Ovary (tissue), 9 donors: ENCODE results near the gene TMEM222. TPM values are rescaled to one million over a fixed set of nuclear protein-coding genes. Genes with fewer than 3 reads are reported as not detected.
"Not testable (repeated sequence)": the region's sequence is repeated elsewhere in the genome, so short reads cannot be mapped to it uniquely, and the experiment has no call there.

Experiments used
- DNase-seq, 5 donors: peaks; one replicate each; pipeline ENCODE4 v3.0.0-alpha.2; 2019 to 2020
- H3K27ac ChIP-seq, 2 donors: fragments of 200-600 bp; one replicate each; pipeline versions ENCODE4 v1.5.1 to v1.8.0; 2019 to 2022
- H3K27me3 ChIP-seq: fragments of 200-600 bp; one replicate; pipeline ENCODE4 v1.8.0; 2022
- H3K36me3 ChIP-seq: fragments of 200-600 bp; sonication (generic); one replicate; pipeline ENCODE4 v1.5.1; 2019
- H3K4me1 ChIP-seq: one replicate; pipeline ENCODE4 v1.8.1; 2013; ENCODE audit warnings: mild to moderate bottlenecking, moderate library complexity; ENCODE audit not compliant: insufficient read depth
- H3K4me3 ChIP-seq: fragments of 200-600 bp; sonication (generic); one replicate; pipeline ENCODE4 v1.5.1; 2017
- H3K9me3 ChIP-seq, 2 donors: fragments of 200-600 bp in 1 of 2; sonication (generic) in 1 of 2; one replicate each; pipeline versions ENCODE4 v1.5.1 to v1.8.1; 2013 to 2019; ENCODE audit warnings: mild to moderate bottlenecking in 1 of 2, moderate library complexity in 1 of 2
- CTCF ChIP-seq, 3 donors: fragments of 450-650 bp in 2 of 3; fragments of 200-600 bp in 1 of 3; IDR thresholded peaks; one replicate each; pipeline versions ENCODE4 v1.5.1 to v1.8.0; 2016 to 2022; ENCODE audit warnings: antibody characterized with exemption in 3 of 3, mild to moderate bottlenecking in 1 of 3
- EP300 ChIP-seq: sonication (generic); formaldehyde crosslinking; IDR thresholded peaks from one replicate; pipeline ENCODE4 v1.6.1; 2017; ENCODE audit warnings: antibody characterized with exemption
- POLR2A ChIP-seq: fragments of 450-650 bp; IDR thresholded peaks from one replicate; pipeline ENCODE4 v1.6.1; 2017; ENCODE audit warnings: antibody characterized with exemption, mild to moderate bottlenecking, moderate library complexity
- WGBS, 3 donors: extraction: QIAGEN DNeasy Blood & Tissue Kit in 1 of 3; methylation state at CpG; one replicate each; pipeline versions ENCODE4 v1.1.5 to v1.1.7; 2013 to 2017; 5-methylcytosine and 5-hydroxymethylcytosine counted together
- intact Hi-C, 4 donors: fragments of 100-400 bp; cut with DNase I; formaldehyde crosslinking; loops; one replicate each; pipeline versions ENCODE4 v1.11.0 to v1.15.1; 2022 to 2023
- polyA plus RNA-seq, 2 donors: library from polyadenylated mRNA; stranded (reverse); fragments of 200-250 nt in 1 of 2; fragments of 350-450 nt in 1 of 2; fragmentation: Illumina TruSeq in 1 of 2; extraction: RNeasy Lipid Tissue Mini Kit (QIAGEN cat#74804) in 1 of 2; gene quantifications; one replicate each; pipeline ENCODE4 v1.2.3, GENCODE V29; 2013 to 2014
- total RNA-seq, 7 donors: library from RNA; depleted of rRNA in 2 of 7; stranded (reverse); fragments of >200 nt in 2 of 7; fragmentation: NEBNext Ultra II Directional in 3 of 7; extraction: Animal tissue kit (Norgen Biotek cat#: 25700) in 3 of 7; gene quantifications; one replicate each; pipeline versions ENCODE4 v1.1.0 to v1.2.4, GENCODE V29; 2016 to 2023
- donor health status: DM: no; HTN: no; CAD: no; lungs with moderate emphysema.
- donor health status: DM: no; HTN: no; CAD: no.
- donor health status: Bipolar disorder and iron deficiency.
- donor health status: DM: yes; HTN: yes; CAD: no.
- donor health status: DM: no; HTN: no; CAD: no.
- donor health status: DM: yes; HTN: yes; CAD: no.

The TMEM222 gene
- total and polyA plus RNA-seq, 9 donors, result 12.9 to 52.5 (median 36.5) TPM

GRCh38 chr1:27284425-27285273, 37.3 kb upstream of the TMEM222 start:
- no peak overlapping the region for H3K4me3 ChIP-seq
- TF ChIP-seq POLR2A, result no peak
- TF ChIP-seq EP300, result no peak
- TF ChIP-seq CTCF (IDR thresholded peaks at IDR 0.05), result peak; percentile 62 to 71 (median 63)
- no peaks in the 10 kb centered on the region for H3K9me3 ChIP-seq
- H3K36me3 ChIP-seq, result no peaks in the 10 kb centered on the region
- DNase-seq, result peak; percentile 77 to 88 (median 84)
- no peaks in the 10 kb centered on the region for H3K27me3 ChIP-seq
- 45 to 47% (median 46%) methylated on average over 11 of the region's 11 CpGs for WGBS, 3 donors
- intact Hi-C loops, result loop anchor here (2.0 to 10.0 kb wide), 4 partner anchors 87 to 240 kb away; no protein-coding TSS in a partner anchor
- no peaks in the 10 kb centered on the region for H3K4me1 ChIP-seq
- no peak overlapping the region for H3K27ac ChIP-seq

GRCh38 chr1:27285274-27285660, 36.7 kb upstream of the TMEM222 start:
- TF ChIP-seq EP300 (no peak), CTCF (IDR thresholded peaks at IDR 0.05) (no peak), POLR2A (no peak)
- intact Hi-C loops, result loop anchor here in 3 of 4 donors (2.0 to 10.0 kb wide), 2 partner anchors 182 to 240 kb away; no protein-coding TSS in a partner anchor
- WGBS, 3 donors, result 62 to 67% (median 66%) methylated on average over 2 of the region's 2 CpGs
- no peak overlapping the region for H3K27ac ChIP-seq
- no peaks in the 10 kb centered on the region for H3K36me3 ChIP-seq
- DNase-seq, result no peak
- no peaks in the 10 kb centered on the region for H3K9me3 ChIP-seq
- H3K4me3 ChIP-seq, result no peak overlapping the region
- no peaks in the 10 kb centered on the region for H3K4me1 ChIP-seq
- no peaks in the 10 kb centered on the region for H3K27me3 ChIP-seq

- intact Hi-C loops, result loop anchor here in 3 of 4 donors (2.0 to 10.0 kb wide), 2 partner anchors 183 to 241 kb away; no protein-coding TSS in a partner anchor
- 95 to 96% (median 96%) methylated on average over 7 of the region's 7 CpGs for whole genome bisulfite sequencing, 3 donors
- not testable (repeated sequence) for H3K9me3 ChIP-seq, DNase-seq, H3K27me3 ChIP-seq, H3K4me1 ChIP-seq, H3K27ac ChIP-seq, H3K4me3 ChIP-seq, H3K36me3 ChIP-seq
These were observed 36.1 kb upstream of the TMEM222 start for GRCh38 chr1:27285821-27286220.

GRCh38 chr1:27289125-27289524, 32.8 kb upstream of the TMEM222 start:
- not testable (repeated sequence) for H3K27ac ChIP-seq, H3K9me3 ChIP-seq, DNase-seq, H3K36me3 ChIP-seq, H3K4me1 ChIP-seq, H3K4me3 ChIP-seq, H3K27me3 ChIP-seq
- intact Hi-C loops, result loop anchor here in 3 of 4 donors (10.0 kb wide), 1 partner anchor 244 kb away; no protein-coding TSS in a partner anchor
- WGBS, 3 donors, result 95 to 97% (median 97%) methylated on average over 19 to 27 of the region's 29 CpGs

- no peaks in the 10 kb centered on the region for H3K27me3 ChIP-seq
- WGBS, 3 donors, result 87 to 89% (median 89%) methylated on average over 3 of the region's 3 CpGs
- intact Hi-C loops, result loop anchor here in 1 of 4 donors (10.0 kb wide), 1 partner anchor 96 kb away; no protein-coding TSS in a partner anchor
- DNase-seq, result no peak
- no peaks in the 10 kb centered on the region for H3K9me3 ChIP-seq
- H3K27ac ChIP-seq, result no peak overlapping the region
- TF ChIP-seq CTCF (IDR thresholded peaks at IDR 0.05) (no peak), POLR2A (no peak), EP300 (no peak)
- no peaks in the 10 kb centered on the region for H3K36me3 ChIP-seq
- H3K4me3 ChIP-seq, result no peak overlapping the region
- no peaks in the 10 kb centered on the region for H3K4me1 ChIP-seq
These were observed 31.4 kb upstream of the TMEM222 start for GRCh38 chr1:27290581-27290980.
